Measurements from ENCODE around the gene BLVRA.
"Not testable (repeated sequence)": the region's sequence is repeated elsewhere in the genome, so short reads cannot be mapped to it uniquely, and the experiment has no call there.

The BLVRA gene

GRCh38 chr7:43815373-43815772 is 56.9 kb downstream of the BLVRA start:
- Histone ChIP-seq H3K27ac (no peak overlapping the region), H3K4me1 (no peaks in the 10 kb centered on the region), H3K9me3 (no peaks in the 10 kb centered on the region), H3K4me3 (no peak overlapping the region), H3K36me3 (no peaks in the 10 kb centered on the region), H3K27me3 (no peaks in the 10 kb centered on the region)
- intact Hi-C loops (cut with DNase I; ENCODE audit: low total_unique reads) = no loop called here
- TF ChIP-seq CTCF (IDR thresholded peaks at IDR 0.05) = no peak
- no peak for DNase-seq

GRCh38 chr7:43816046-43816797 is 57.7 kb downstream of the BLVRA start:
- H3K4me1 ChIP-seq; H3K9me3 ChIP-seq; DNase-seq; H3K4me3 ChIP-seq; H3K27me3 ChIP-seq; H3K36me3 ChIP-seq; intact Hi-C loops (cut with DNase I; ENCODE audit: low total_unique reads); H3K27ac ChIP-seq: not testable (repeated sequence)

- DNase-seq; intact Hi-C loops (cut with DNase I; ENCODE audit: low total_unique reads); H3K9me3 ChIP-seq; H3K27me3 ChIP-seq; H3K4me1 ChIP-seq; H3K27ac ChIP-seq; H3K4me3 ChIP-seq; H3K36me3 ChIP-seq: not testable (repeated sequence)
These were observed 64.9 kb downstream of the BLVRA start for GRCh38 chr7:43823425-43823824.

GRCh38 chr7:43823941-43824340 is 65.5 kb downstream of the BLVRA start:
- no peak overlapping the region for H3K4me3 ChIP-seq
- no peaks in the 10 kb centered on the region for H3K36me3 ChIP-seq
- intact Hi-C loops (cut with DNase I; ENCODE audit: low total_unique reads) = no loop called here
- no peak overlapping the region for H3K27ac ChIP-seq
- peaks cover 0 to 6% of the 10 kb centered on the region in 2 donors for H3K27me3 ChIP-seq
- TF ChIP-seq CTCF (IDR thresholded peaks at IDR 0.05) = no peak
- DNase-seq = no peak
- no peaks in the 10 kb centered on the region for H3K9me3 ChIP-seq
- no peaks in the 10 kb centered on the region for H3K4me1 ChIP-seq

GRCh38 chr7:43824513-43824912 is 66.0 kb downstream of the BLVRA start:
- H3K36me3 ChIP-seq; H3K27ac ChIP-seq; DNase-seq; H3K4me3 ChIP-seq; H3K9me3 ChIP-seq; H3K4me1 ChIP-seq; intact Hi-C loops (cut with DNase I; ENCODE audit: low total_unique reads): not testable (repeated sequence)
- H3K27me3 ChIP-seq = peaks cover 0 to 11% of the 10 kb centered on the region in 2 donors

- no peak for DNase-seq
These were observed 66.5 kb downstream of the BLVRA start for GRCh38 chr7:43824963-43825362.

GRCh38 chr7:43825391-43825808 is 66.9 kb downstream of the BLVRA start:
- no peaks in the 10 kb centered on the region for H3K4me1 ChIP-seq
- TF ChIP-seq CTCF (IDR thresholded peaks at IDR 0.05) = no peak
- no peak for DNase-seq
- peaks cover 0 to 11% of the 10 kb centered on the region in 2 donors for H3K27me3 ChIP-seq
- no peaks in the 10 kb centered on the region for H3K9me3 ChIP-seq
- intact Hi-C loops (cut with DNase I; ENCODE audit: low total_unique reads) = no loop called here
- H3K36me3 ChIP-seq = no peaks in the 10 kb centered on the region
- no peak overlapping the region for H3K4me3 ChIP-seq
- no peak overlapping the region for H3K27ac ChIP-seq

More at GRCh38 chr7:43824963-43825362, 66.5 kb downstream of the BLVRA start:
- Histone ChIP-seq H3K36me3 (no peaks in the 10 kb centered on the region), H3K27ac (no peak overlapping the region), H3K9me3 (no peaks in the 10 kb centered on the region), H3K27me3 (peaks cover 0 to 11% of the 10 kb centered on the region in 2 donors), H3K4me1 (no peaks in the 10 kb centered on the region), H3K4me3 (no peak overlapping the region)
- intact Hi-C loops (cut with DNase I; ENCODE audit: low total_unique reads) = no loop called here
- TF ChIP-seq CTCF (IDR thresholded peaks at IDR 0.05) = no peak

GRCh38 chr7:43830917-43831316 is 72.4 kb downstream of the BLVRA start:
- H3K9me3 ChIP-seq, DNase-seq, H3K4me3 ChIP-seq, H3K36me3 ChIP-seq, H3K4me1 ChIP-seq, H3K27ac ChIP-seq: not testable (repeated sequence)
- H3K27me3 ChIP-seq = peaks cover 0 to 14% of the 10 kb centered on the region in 2 donors
- intact Hi-C loops (cut with DNase I; ENCODE audit: low total_unique reads) = loop anchor here (10.0 kb wide), 1 partner anchor 246 kb away; the partner anchor contains the start of gene STK17A

Data from tibial artery (tissue), 4 donors.